T1000 (cell line): ENCODE results near the gene TBC1D22B.

Experiments
- DNase-seq: peaks from one replicate; lab custom pipeline; 2025; ENCODE audit warnings: mixed read lengths; lab: John Stamatoyannopoulos, UW

The TBC1D22B gene

GRCh38 chr6:37239950-37240713, 17.4 kb upstream of the TBC1D22B start:
- peak; percentile 70 for DNase-seq

- DNase-seq: no peak
Observed at GRCh38 chr6:37241131-37241530, 16.4 kb upstream of the TBC1D22B start.

- peak; percentile 38 for DNase-seq
Observed at GRCh38 chr6:37241775-37242428, 15.7 kb upstream of the TBC1D22B start.

GRCh38 chr6:37242429-37243052, 15.0 kb upstream of the TBC1D22B start:
- DNase-seq: peak; percentile 84

- no peak for DNase-seq
Observed at GRCh38 chr6:37243131-37243815, 14.3 kb upstream of the TBC1D22B start.

- DNase-seq: no peak
Observed at GRCh38 chr6:37243816-37244370, 13.7 kb upstream of the TBC1D22B start.

GRCh38 chr6:37244430-37245310, 12.9 kb upstream of the TBC1D22B start:
- peak; percentile 76 for DNase-seq

- no peak for DNase-seq
Observed at GRCh38 chr6:37251211-37251780, 6.3 kb upstream of the TBC1D22B start.

- no peak for DNase-seq
Observed at GRCh38 chr6:37253486-37254007, 4.0 kb upstream of the TBC1D22B start.

GRCh38 chr6:37254881-37255280, 2.7 kb upstream of the TBC1D22B start:
- no peak for DNase-seq

- DNase-seq: no peak
Observed at GRCh38 chr6:37256692-37257319, 766 bp upstream of the TBC1D22B start.

GRCh38 chr6:37257320-37257633, 295 bp upstream of the TBC1D22B start:
- DNase-seq: no peak

GRCh38 chr6:37258405-37259105, 983 bp downstream of the TBC1D22B start:
- no peak for DNase-seq

GRCh38 chr6:37259191-37259590, 1.6 kb downstream of the TBC1D22B start:
- no peak for DNase-seq

- DNase-seq: no peak
Observed at GRCh38 chr6:37260040-37260439, 2.5 kb downstream of the TBC1D22B start.

GRCh38 chr6:37260444-37260843, 2.9 kb downstream of the TBC1D22B start:
- DNase-seq: no peak

- no peak for DNase-seq
Observed at GRCh38 chr6:37261198-37261597, 3.6 kb downstream of the TBC1D22B start.

GRCh38 chr6:37262446-37263026, 5.0 kb downstream of the TBC1D22B start:
- no peak for DNase-seq

- DNase-seq: no peak
Observed at GRCh38 chr6:37265001-37265400, 7.4 kb downstream of the TBC1D22B start.
